OCI-LY1 (cell line): ENCODE results near the gene WNK2.

ENCODE experiments used
- H2AFZ ChIP-seq: fragments of 200-600 bp; sonication (generic), shearing (Covaris generic); 2 replicates; pipeline ENCODE4 v1.6.0; 2014; ENCODE audit warnings: antibody characterized with exemption, mild to moderate bottlenecking, low read length
- H3F3A ChIP-seq: fragments of 200-600 bp; sonication (generic), shearing (Covaris generic); 2 replicates; pipeline ENCODE4 v1.6.0; 2014; ENCODE audit warnings: mild to moderate bottlenecking, antibody characterized with exemption, low read length, moderate library complexity; ENCODE audit not compliant: insufficient read depth
- H3K27ac ChIP-seq: fragments of 200-600 bp; sonication (generic); 2 replicates; pipeline ENCODE4 v1.5.1; 2014; ENCODE audit warnings: low read length, mixed run types, mild to moderate bottlenecking, low read depth; ENCODE audit not compliant: poor library complexity, severe bottlenecking
- H3K27me3 ChIP-seq: fragments of 200-600 bp; sonication (generic); 2 replicates; pipeline ENCODE4 v1.6.0; 2014; ENCODE audit warnings: antibody characterized with exemption, mild to moderate bottlenecking, low read length, moderate library complexity; ENCODE audit not compliant: insufficient read depth
- H3K36me3 ChIP-seq: fragments of 200-600 bp; sonication (generic); 2 replicates; pipeline ENCODE4 v1.6.1; 2014; ENCODE audit warnings: mild to moderate bottlenecking, antibody characterized with exemption, low read length, moderate library complexity, mixed read lengths; ENCODE audit not compliant: insufficient read depth
- H3K4me1 ChIP-seq: fragments of 200-600 bp; sonication (generic); 2 replicates; pipeline ENCODE4 v1.5.1; 2014; ENCODE audit warnings: mild to moderate bottlenecking, low read length, moderate library complexity; ENCODE audit not compliant: insufficient read depth, severe bottlenecking
- H3K4me2 ChIP-seq: fragments of 200-600 bp; sonication (generic), shearing (Covaris generic); 2 replicates; pipeline ENCODE4 v1.6.1; 2014; ENCODE audit warnings: low read length
- H3K4me3 ChIP-seq: fragments of 200-600 bp; sonication (generic); 2 replicates; pipeline ENCODE4 v1.5.1; 2014; ENCODE audit warnings: low read length, low read depth, mild to moderate bottlenecking, mixed read lengths; ENCODE audit not compliant: poor library complexity, severe bottlenecking
- H3K79me2 ChIP-seq: fragments of 200-600 bp; shearing (Covaris generic); 2 replicates; pipeline ENCODE4 v1.6.1; 2016; ENCODE audit warnings: mixed run types, low read length, mixed read lengths; ENCODE audit not compliant: insufficient read depth
- H3K9ac ChIP-seq: fragments of 200-600 bp; sonication (generic), shearing (Covaris generic); 2 replicates; pipeline ENCODE4 v1.6.1; 2014; ENCODE audit warnings: mild to moderate bottlenecking, low read length, mixed read lengths
- H3K9me2 ChIP-seq: fragments of 200-600 bp; sonication (generic), shearing (Covaris generic); 2 replicates; pipeline ENCODE4 v1.6.1; 2014; ENCODE audit warnings: low read depth, mild to moderate bottlenecking, low read length, mixed read lengths
- H3K9me3 ChIP-seq: fragments of 200-600 bp; shearing (Covaris generic); 2 replicates; pipeline ENCODE4 v1.6.1; 2014; ENCODE audit warnings: low read length, mixed read lengths
- H4K20me1 ChIP-seq: fragments of 200-600 bp; sonication (generic), shearing (Covaris generic); 2 replicates; pipeline ENCODE4 v1.6.0; 2016; ENCODE audit warnings: mild to moderate bottlenecking, low read length; ENCODE audit not compliant: insufficient read depth
- EZH2 ChIP-seq: fragments of 200-600 bp; sonication (generic), shearing (Covaris generic); IDR thresholded peaks from 2 replicates; pipeline ENCODE4 v1.8.0; 2017; ENCODE audit warnings: borderline replicate concordance, mixed run types, mild to moderate bottlenecking, antibody characterized with exemption, low read length, moderate library complexity, mixed read lengths
- TF ChIP-seq, protein P1 (sequence below): fragments of 200-600 bp; sonication (generic), shearing (Covaris generic); IDR thresholded peaks from 2 replicates; pipeline ENCODE4 v1.5.1; 2017; ENCODE audit warnings: mild to moderate bottlenecking, antibody characterized with exemption, low read length, moderate library complexity, mixed read lengths

WNK2 gene

DNA sequence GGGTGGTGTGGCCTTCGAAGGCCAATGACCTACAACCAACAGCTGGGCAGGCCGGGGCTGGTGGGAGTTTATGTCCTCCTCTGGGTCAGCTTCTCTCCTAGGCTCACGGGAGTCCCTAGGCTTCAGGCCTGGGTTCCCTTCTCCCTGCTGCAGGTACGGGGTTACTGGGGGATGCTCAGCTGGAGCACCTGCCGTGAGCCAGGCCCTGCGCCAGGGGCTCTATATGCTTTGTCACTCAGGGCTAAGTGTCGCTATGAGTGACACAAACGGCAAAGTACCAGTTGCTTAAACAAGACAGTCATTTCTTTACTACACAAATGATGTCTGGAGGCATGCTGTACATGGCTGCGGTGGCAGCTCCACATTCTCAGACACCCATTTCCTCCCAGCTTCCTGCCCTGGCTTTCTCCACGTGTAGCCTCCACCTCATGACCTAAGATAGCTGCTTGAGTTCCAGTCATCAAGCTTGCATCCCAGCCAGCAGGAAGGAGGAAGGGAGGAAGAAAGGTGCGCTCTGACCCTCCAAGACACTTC, 27.4 kb upstream of the WNK2 start:
- no peaks in the 10 kb centered on the region for H3K79me2 ChIP-seq
- no peaks in the 10 kb centered on the region for H3K9me2 ChIP-seq
- no peak overlapping the region for H3K4me2 ChIP-seq
- H3K4me3 ChIP-seq = no peak overlapping the region
- no peaks in the 10 kb centered on the region for H4K20me1 ChIP-seq
- no peaks in the 10 kb centered on the region for H3F3A ChIP-seq
- no peak overlapping the region for H3K27ac ChIP-seq
- H3K27me3 ChIP-seq = no peaks in the 10 kb centered on the region
- no peak overlapping the region for H3K9ac ChIP-seq
- no peaks in the 10 kb centered on the region for H3K36me3 ChIP-seq
- peaks cover 10% of the 10 kb centered on the region for H3K4me1 ChIP-seq
- H3K9me3 ChIP-seq = no peaks in the 10 kb centered on the region
- TF ChIP-seq EZH2 = no peak
- TF ChIP-seq, protein P1, sequence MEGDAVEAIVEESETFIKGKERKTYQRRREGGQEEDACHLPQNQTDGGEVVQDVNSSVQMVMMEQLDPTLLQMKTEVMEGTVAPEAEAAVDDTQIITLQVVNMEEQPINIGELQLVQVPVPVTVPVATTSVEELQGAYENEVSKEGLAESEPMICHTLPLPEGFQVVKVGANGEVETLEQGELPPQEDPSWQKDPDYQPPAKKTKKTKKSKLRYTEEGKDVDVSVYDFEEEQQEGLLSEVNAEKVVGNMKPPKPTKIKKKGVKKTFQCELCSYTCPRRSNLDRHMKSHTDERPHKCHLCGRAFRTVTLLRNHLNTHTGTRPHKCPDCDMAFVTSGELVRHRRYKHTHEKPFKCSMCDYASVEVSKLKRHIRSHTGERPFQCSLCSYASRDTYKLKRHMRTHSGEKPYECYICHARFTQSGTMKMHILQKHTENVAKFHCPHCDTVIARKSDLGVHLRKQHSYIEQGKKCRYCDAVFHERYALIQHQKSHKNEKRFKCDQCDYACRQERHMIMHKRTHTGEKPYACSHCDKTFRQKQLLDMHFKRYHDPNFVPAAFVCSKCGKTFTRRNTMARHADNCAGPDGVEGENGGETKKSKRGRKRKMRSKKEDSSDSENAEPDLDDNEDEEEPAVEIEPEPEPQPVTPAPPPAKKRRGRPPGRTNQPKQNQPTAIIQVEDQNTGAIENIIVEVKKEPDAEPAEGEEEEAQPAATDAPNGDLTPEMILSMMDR = no peak
- H2AFZ ChIP-seq = peak overlapping the region; percentile 20; the same call in 1 of the 2 replicates

DNA sequence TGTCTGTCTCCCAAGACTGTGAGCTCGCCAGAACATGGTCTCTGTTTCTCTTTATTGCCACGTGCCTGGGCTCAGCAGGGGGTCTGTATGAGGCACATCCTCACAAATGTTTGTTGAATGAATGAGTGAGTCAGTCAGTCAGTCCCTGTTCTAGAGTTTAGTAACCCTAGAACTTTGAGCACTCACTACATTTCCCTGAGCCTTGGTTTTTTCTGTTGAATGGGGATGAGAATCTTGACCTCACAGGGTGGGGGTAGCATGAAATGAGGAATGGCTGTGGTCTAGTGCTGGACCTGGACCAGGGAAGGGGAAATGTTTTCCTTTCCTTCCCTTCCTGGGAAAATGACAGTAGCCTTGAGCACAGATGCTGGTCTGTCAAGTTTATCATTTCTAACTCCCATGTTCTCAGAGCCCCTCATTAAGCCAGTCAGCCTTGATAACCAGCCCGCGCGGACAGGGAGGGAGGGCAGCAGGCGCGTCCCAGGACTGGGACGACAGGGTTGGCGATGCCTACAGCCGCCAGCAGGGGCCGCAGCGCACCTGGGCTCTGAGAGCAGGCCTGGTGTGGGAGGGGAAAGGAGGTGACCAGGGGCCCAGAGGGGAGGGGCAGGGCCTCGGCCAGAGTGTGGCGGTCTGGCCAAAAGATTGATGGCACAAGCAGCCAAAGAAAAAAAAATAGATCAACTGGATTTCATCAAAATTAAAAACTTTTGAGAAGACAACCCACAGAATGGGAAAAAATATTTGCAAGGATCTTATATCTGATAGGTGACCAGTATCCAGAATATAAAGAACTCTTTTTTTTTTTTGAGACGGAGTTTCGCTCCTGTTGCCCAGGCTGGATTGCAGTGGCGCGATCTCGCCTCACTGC, 24.1 kb upstream of the WNK2 start:
- no peak overlapping the region for H2AFZ ChIP-seq
- peak overlapping the region; percentile 4; the same call in 1 of the 2 replicates for H3K9ac ChIP-seq
- H3F3A ChIP-seq = no peaks in the 10 kb centered on the region
- no peaks in the 10 kb centered on the region for H3K79me2 ChIP-seq
- H3K9me3 ChIP-seq = no peaks in the 10 kb centered on the region
- no peaks in the 10 kb centered on the region for H3K36me3 ChIP-seq
- no peaks in the 10 kb centered on the region for H3K9me2 ChIP-seq
- no peak overlapping the region for H3K27ac ChIP-seq
- 0 out of 2 replicates have a peak overlapping the region, but pooled peaks have one; percentile 7 for H3K4me2 ChIP-seq
- no peak overlapping the region for H3K4me3 ChIP-seq
- TF ChIP-seq, protein P1 = peak; percentile 99
- no peak for TF ChIP-seq EZH2
- no peaks in the 10 kb centered on the region for H4K20me1 ChIP-seq
- peaks cover 10% of the 10 kb centered on the region for H3K4me1 ChIP-seq
- no peaks in the 10 kb centered on the region for H3K27me3 ChIP-seq

DNA sequence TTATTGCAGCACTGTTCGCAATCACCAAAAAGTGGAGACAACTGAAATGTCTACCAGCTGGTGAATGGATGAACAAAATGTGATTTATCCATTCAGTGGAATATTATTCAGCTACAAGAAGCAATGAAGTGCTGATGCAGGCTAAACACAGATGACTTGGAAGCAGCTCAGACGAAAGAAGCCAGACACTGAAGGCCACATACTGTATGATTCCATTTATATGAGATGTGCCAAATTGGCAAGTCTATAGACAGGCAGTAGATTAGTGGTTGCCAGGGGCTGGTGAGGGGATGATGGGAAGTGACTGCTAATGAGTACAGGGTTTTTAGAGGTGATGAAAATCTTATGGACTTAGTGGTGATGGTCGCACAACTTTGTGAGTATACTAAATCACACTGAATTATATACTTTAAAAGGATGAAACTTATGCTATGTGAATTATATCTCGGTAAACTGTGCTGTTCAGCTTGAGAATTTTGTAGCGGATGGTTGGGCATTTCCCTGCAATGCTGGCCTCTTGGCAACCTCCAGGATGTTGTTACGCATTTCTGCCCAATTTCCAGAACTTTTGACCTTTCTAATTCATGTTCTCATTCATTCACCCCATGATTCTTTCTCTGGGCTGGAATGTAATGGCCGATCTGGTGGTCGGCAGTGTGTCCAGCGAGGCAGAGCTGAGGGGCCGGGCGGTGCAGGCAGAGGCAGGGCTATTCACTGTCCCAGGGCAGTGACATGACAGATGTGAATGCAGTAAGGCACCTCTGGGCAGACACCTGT, 22.0 kb upstream of the WNK2 start:
- no peak overlapping the region for H3K9ac ChIP-seq
- H3K27me3 ChIP-seq = no peaks in the 10 kb centered on the region
- no peaks in the 10 kb centered on the region for H3K9me2 ChIP-seq
- no peak overlapping the region for H3K27ac ChIP-seq
- TF ChIP-seq, protein P1 = no peak
- no peak for TF ChIP-seq EZH2
- no peak overlapping the region for H3K4me2 ChIP-seq
- peaks cover 10% of the 10 kb centered on the region for H3K4me1 ChIP-seq
- no peaks in the 10 kb centered on the region for H3F3A ChIP-seq
- no peaks in the 10 kb centered on the region for H3K9me3 ChIP-seq
- H3K79me2 ChIP-seq = no peaks in the 10 kb centered on the region
- no peak overlapping the region for H2AFZ ChIP-seq
- no peaks in the 10 kb centered on the region for H4K20me1 ChIP-seq
- no peak overlapping the region for H3K4me3 ChIP-seq
- no peaks in the 10 kb centered on the region for H3K36me3 ChIP-seq
